Mesodermal cell (in vitro differentiated cells): Measurements from ENCODE around the gene NEK3. TPM values are rescaled to one million over a fixed set of nuclear protein-coding genes. Genes with fewer than 3 reads are reported as not detected.
"Not testable (repeated sequence)": the region's sequence is repeated elsewhere in the genome, so short reads cannot be mapped to it uniquely, and the experiment has no call there.

Experiments
- H3K27ac ChIP-seq: 2 replicates; pipeline ENCODE4 v1.7.0; 2013; ENCODE audit warnings: mild to moderate bottlenecking, low read depth, low read length, moderate library complexity; ENCODE audit not compliant: severe bottlenecking
- H3K36me3 ChIP-seq: 2 replicates; pipeline ENCODE4 v1.7.1; 2013; ENCODE audit warnings: mild to moderate bottlenecking, low read length, moderate library complexity; ENCODE audit not compliant: control insufficient read depth, insufficient read depth
- H3K4me1 ChIP-seq: one replicate; pipeline ENCODE4 v1.7.1; 2013; ENCODE audit warnings: mild to moderate bottlenecking, low read length; ENCODE audit not compliant: insufficient read depth, control insufficient read depth, poor library complexity, severe bottlenecking
- H3K4me3 ChIP-seq: 2 replicates; pipeline ENCODE4 v1.7.0; 2013; ENCODE audit warnings: low read length, control low read depth, mild to moderate bottlenecking; ENCODE audit not compliant: insufficient read depth, poor library complexity, severe bottlenecking; ENCODE audit errors: extremely low read depth
- H3K9me3 ChIP-seq: 2 replicates; pipeline ENCODE4 v1.7.1; 2013; ENCODE audit warnings: mild to moderate bottlenecking, low read length, moderate library complexity; ENCODE audit not compliant: control insufficient read depth
- WGBS, 2 experiments: methylation state at CpG; one replicate each; pipeline ENCODE4 v1.1.5; 2013; ENCODE audit warnings: missing lambda C conversion rate in 2 of 2; ENCODE audit not compliant: insufficient coverage in 2 of 2; 5-methylcytosine and 5-hydroxymethylcytosine counted together
- polyA plus RNA-seq, 2 experiments: library from polyadenylated mRNA; stranded (reverse); fragments of 50-300 nt; gene quantifications; one replicate each; pipeline ENCODE4 v1.2.3, GENCODE V29; 2013

The NEK3 gene, protein sequence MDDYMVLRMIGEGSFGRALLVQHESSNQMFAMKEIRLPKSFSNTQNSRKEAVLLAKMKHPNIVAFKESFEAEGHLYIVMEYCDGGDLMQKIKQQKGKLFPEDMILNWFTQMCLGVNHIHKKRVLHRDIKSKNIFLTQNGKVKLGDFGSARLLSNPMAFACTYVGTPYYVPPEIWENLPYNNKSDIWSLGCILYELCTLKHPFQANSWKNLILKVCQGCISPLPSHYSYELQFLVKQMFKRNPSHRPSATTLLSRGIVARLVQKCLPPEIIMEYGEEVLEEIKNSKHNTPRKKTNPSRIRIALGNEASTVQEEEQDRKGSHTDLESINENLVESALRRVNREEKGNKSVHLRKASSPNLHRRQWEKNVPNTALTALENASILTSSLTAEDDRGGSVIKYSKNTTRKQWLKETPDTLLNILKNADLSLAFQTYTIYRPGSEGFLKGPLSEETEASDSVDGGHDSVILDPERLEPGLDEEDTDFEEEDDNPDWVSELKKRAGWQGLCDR
- 41.7 TPM for polyA plus RNA-seq (2013, experiment 1 of 2)
- 38.8 TPM for polyA plus RNA-seq (2013, experiment 2 of 2)

GRCh38 chr13:52159159-52159982 is at the start of gene NEK3:
Gene NEK3, minus strand, starts transcription at chr13:52159597. Its CDS starts 3,406 bp downstream, at chr13:52156191.
- H3K4me3 ChIP-seq = peak within 1 kb of the TSS; percentile 73
- peaks cover 6% of the 10 kb centered on the region for H3K36me3 ChIP-seq
- WGBS, 2 experiments = 3 to 6% methylated on average over 53 to 67 of the region's 74 CpGs
- H3K27ac ChIP-seq = peak within 1 kb of the TSS; percentile 45
- peaks cover 24% of the 10 kb centered on the region for H3K4me1 ChIP-seq
- H3K9me3 ChIP-seq = no peaks in the 10 kb centered on the region

DNA sequence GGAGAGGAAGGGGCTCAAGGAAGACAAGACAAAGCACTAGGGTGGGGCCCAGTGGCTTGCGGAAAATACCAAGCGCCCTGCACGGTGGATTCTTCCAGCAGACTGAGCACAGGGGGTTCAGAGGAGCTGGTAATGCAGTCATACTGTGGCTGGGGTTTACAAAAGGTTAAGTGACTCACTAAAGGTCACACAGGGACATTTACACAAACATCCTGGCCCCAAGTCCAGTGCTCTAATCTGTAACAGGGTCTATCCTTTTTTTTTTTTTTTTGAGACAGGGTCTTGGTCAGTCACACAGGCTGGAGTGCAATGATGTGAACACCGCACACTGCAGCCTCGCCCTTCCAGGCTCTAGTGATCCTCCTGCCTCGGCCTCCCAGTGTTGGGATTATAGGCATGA is 49.0 kb upstream of the NEK3 start:
- 92 to 100% methylated on average over 2 to 3 of the region's 6 CpGs for WGBS, 2 experiments
- H3K27ac ChIP-seq, H3K36me3 ChIP-seq, H3K9me3 ChIP-seq, H3K4me3 ChIP-seq, H3K4me1 ChIP-seq: not testable (repeated sequence)

DNA sequence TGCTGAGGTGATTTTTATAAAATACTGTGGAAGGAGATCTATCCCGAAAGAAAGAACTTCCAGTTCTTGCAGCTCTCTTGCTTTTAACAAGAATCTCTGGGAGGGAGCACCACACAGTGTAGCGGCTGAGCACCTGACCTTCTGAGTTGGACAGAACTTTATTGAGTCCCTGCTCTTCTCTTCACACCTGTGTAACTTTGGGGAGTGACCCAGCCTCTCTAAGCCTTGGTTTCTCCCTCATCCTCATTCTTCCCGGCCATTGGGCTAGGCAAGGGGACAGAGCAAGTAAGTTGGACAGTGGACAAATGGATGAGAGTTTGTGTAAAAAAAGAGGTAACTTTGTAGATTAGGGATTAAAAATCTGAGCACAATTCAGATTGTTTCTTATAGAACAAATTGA is 48.5 kb upstream of the NEK3 start:
- H3K36me3 ChIP-seq, H3K9me3 ChIP-seq, H3K4me3 ChIP-seq, H3K4me1 ChIP-seq, H3K27ac ChIP-seq: not testable (repeated sequence)
- no CpG with 5 or more reads among the region's 3 CpGs for WGBS, 2 experiments

GRCh38 chr13:52207337-52207736 is 47.9 kb upstream of the NEK3 start:
- no CpG with 5 or more reads among the region's 2 CpGs for WGBS, 2 experiments
- H3K9me3 ChIP-seq, H3K27ac ChIP-seq, H3K4me3 ChIP-seq, H3K4me1 ChIP-seq, H3K36me3 ChIP-seq: not testable (repeated sequence)

DNA sequence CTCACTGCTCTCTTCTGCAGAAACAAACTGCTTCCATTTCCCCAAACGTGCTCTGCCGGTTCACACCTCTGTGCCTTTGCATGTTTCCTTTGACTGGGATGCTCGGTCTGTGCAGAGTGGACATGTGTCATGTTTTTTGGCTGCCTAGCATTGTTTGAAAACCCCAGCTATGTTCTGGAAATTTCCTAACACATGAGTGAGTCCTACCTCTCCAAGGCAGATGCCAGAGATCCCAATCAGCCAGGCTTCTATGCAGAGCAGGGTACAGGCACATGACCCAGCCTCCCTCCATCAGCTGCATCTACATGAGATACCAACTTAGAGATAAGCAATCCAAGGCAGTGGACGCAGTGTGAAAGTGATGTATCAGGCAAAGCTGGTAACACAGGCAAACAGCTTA is 45.1 kb upstream of the NEK3 start:
- not testable (repeated sequence) for H3K9me3 ChIP-seq, H3K4me3 ChIP-seq, H3K27ac ChIP-seq, H3K4me1 ChIP-seq, H3K36me3 ChIP-seq
- WGBS, 2 experiments = 93 to 100% methylated on average over 3 to 4 of the region's 4 CpGs

DNA sequence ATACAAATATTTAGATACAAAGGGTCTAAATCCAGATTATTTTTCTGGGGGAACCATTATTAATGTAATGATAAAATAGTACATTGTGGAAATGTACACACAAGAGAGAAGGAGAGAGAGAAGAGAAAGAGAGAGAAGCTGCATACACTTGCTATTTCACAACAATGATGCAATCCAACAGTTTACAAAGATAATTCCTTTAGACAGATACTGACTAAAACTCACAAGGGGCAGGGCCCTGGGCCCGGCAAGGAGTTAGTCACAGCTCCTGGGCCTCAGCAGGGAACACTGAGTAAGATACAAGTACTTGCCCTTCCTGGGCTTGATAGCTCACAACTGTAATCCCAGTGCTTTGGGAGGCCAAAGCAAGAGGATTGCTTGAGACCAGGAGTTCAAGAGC is 44.5 kb upstream of the NEK3 start:
- H3K27ac ChIP-seq = not testable (repeated sequence)
- 20 to 83% methylated on average over 1 of the region's 1 CpG for WGBS, 2 experiments

GRCh38 chr13:52202506-52202905 is 43.1 kb upstream of the NEK3 start:
- H3K4me3 ChIP-seq, H3K36me3 ChIP-seq, H3K9me3 ChIP-seq, H3K27ac ChIP-seq, H3K4me1 ChIP-seq: not testable (repeated sequence)
- WGBS, 2 experiments = 61 to 77% methylated on average over 5 of the region's 7 CpGs

More for the DNA sequence above, 44.5 kb upstream of the NEK3 start:
- not testable (repeated sequence) for H3K4me1 ChIP-seq, H3K4me3 ChIP-seq, H3K36me3 ChIP-seq, H3K9me3 ChIP-seq

DNA sequence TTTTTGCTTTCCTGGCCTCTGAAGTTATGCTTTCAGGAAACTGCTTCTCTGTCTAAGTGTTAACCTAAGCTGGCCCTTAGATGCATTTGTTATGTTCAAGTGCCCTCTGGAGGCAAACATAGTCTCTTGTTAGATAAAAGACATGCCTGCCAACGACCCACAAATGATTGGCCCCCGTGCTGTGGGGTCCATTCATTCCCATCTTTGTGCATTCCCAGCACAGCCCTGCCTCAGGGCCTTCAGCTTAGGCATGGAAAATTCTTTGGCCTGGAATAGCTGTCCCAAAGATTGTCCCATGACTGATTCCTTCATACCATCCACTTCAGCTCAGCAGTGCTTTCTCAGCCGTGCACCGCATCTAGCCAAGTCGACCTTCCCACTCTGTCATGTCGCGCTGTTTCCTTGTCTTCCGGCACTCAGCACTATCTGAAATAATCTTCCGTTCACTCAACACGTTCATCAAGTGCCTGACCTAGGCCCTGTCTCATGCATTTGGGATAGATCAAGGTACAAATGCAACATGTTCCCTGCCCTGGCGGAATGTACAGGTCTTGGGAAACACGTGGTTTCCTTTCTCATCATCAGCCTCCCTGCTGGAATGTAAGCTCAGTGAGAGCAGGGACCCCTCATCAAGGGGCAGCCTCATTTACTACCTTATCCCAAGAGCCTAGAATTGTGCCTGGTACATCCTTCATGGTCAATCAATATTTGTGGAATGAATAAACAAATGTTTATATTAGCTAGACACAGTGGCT is 42.2 kb upstream of the NEK3 start:
- H3K4me3 ChIP-seq, H3K27ac ChIP-seq, H3K4me1 ChIP-seq, H3K9me3 ChIP-seq, H3K36me3 ChIP-seq: not testable (repeated sequence)
- WGBS, 2 experiments = 76 to 80% methylated on average over 12 of the region's 12 CpGs

DNA sequence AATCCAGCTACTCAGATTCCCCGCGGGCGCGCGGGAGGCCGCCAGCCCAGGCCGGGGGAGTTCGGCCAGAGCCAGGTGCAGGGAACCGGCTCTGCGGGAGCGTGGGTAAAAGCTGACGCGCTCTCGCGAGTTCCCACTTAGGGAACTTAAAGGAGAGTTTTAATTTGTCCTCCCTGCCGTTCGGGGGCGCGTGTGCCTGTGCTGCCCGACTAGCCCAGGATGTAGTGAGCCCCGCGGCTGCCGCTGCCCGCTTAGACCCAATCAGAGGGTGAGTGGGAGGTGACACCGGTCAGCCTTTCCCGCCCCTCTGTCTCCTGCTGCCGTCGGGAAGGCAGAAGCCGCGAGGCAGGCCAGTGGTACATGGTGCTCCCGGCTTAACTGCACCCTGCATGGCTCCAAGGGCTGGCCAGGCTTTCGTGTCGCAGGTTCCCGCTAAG is 36.0 kb upstream of the NEK3 start:
- Histone ChIP-seq H3K9me3 (no peaks in the 10 kb centered on the region), H3K4me1 (no peaks in the 10 kb centered on the region), H3K4me3 (no peak overlapping the region), H3K36me3 (peaks cover under 1% of the 10 kb centered on the region), H3K27ac (no peak overlapping the region)
- 94 to 95% methylated on average over 30 to 34 of the region's 34 CpGs for WGBS, 2 experiments

DNA sequence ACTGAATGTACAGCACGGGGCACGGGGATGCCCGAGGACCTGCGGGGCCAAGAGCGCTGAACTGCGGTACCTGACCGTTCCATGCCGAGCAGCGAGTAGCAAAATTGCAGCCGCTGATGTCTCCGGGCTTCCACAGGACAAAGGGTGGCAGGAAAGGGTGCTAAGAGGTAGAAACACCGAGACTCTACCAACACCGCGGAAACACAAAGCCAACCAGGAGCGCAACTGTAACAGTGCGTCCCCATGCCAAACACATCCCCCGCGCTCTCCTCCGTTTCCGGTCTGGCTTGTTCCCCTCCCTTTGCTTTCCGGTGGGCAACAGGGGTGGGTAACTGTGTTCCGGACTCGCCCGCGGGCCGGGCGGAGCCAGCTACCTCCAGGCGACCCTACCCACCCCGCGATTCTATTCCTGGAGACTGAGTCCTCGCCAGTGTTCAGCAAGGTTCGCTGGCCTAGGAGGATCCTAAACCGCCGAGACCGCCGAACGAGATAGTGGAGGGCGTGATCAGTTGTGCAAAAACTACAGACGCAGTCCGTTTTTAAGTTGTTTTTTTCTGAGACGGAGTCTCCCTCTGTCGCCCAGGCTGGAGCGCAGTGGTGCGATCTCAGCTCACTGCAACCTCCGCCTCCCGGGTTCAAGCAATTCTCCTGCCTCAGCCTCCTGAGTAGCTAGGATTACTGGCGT is 34.9 kb upstream of the NEK3 start:
- Histone ChIP-seq H3K4me1 (no peaks in the 10 kb centered on the region), H3K9me3 (no peaks in the 10 kb centered on the region), H3K27ac (peak overlapping the region; percentile 50), H3K36me3 (peaks cover 9% of the 10 kb centered on the region), H3K4me3 (peak overlapping the region; percentile 94)
- 11 to 13% methylated on average over 36 to 40 of the region's 47 CpGs for WGBS, 2 experiments
